NCI-H82 (cell line): ENCODE data around the gene SETX.
A peak's percentile ranks its signal among the peaks of the same experiment; 100 is the strongest.
"Not testable (repeated sequence)": the region's sequence is repeated elsewhere in the genome, so short reads cannot be mapped to it uniquely, and the experiment has no call there.

Experiments used
- DNase-seq: peaks from one replicate; lab custom pipeline; 2025; lab: John Stamatoyannopoulos, UW

Gene SETX

GRCh38 chr9:132354637-132355355, at the start of gene SETX:
SETX (minus strand) TSS chr9:132354986; CDS start chr9:132349428, 5,558 bp downstream.
- DNase-seq = peak; percentile 98

GRCh38 chr9:132404228-132404881, 49.6 kb upstream of the SETX start:
- DNase-seq = no peak

- no peak for DNase-seq
Observed at GRCh38 chr9:132401824-132402223, 47.0 kb upstream of the SETX start.

- DNase-seq = no peak
Observed at GRCh38 chr9:132395560-132395959, 40.8 kb upstream of the SETX start.

GRCh38 chr9:132391449-132391848, 36.7 kb upstream of the SETX start:
- no peak for DNase-seq

- DNase-seq = no peak
Observed at GRCh38 chr9:132390966-132391365, 36.2 kb upstream of the SETX start.

- DNase-seq = no peak
Observed at GRCh38 chr9:132387133-132387532, 32.3 kb upstream of the SETX start.

- no peak for DNase-seq
Observed at GRCh38 chr9:132384376-132384775, 29.6 kb upstream of the SETX start.

- DNase-seq = no peak
Observed at GRCh38 chr9:132383462-132383883, 28.7 kb upstream of the SETX start.

GRCh38 chr9:132381966-132382541, 27.3 kb upstream of the SETX start:
- DNase-seq = no peak

GRCh38 chr9:132378416-132378815, 23.6 kb upstream of the SETX start:
- not testable (repeated sequence) for DNase-seq

- DNase-seq = not testable (repeated sequence)
Observed at GRCh38 chr9:132377769-132378168, 23.0 kb upstream of the SETX start.

- DNase-seq = peak; percentile 96
Observed at GRCh38 chr9:132372177-132373095, 17.6 kb upstream of the SETX start.

- no peak for DNase-seq
Observed at GRCh38 chr9:132370592-132370991, 15.8 kb upstream of the SETX start.

- no peak for DNase-seq
Observed at GRCh38 chr9:132369421-132369820, 14.6 kb upstream of the SETX start.

GRCh38 chr9:132367613-132368313, 13.0 kb upstream of the SETX start:
- no peak for DNase-seq

GRCh38 chr9:132366481-132366880, 11.7 kb upstream of the SETX start:
- DNase-seq = no peak

- DNase-seq = no peak
Observed at GRCh38 chr9:132365986-132366385, 11.2 kb upstream of the SETX start.

GRCh38 chr9:132364068-132364467, 9.3 kb upstream of the SETX start:
- DNase-seq = no peak

- DNase-seq = no peak
Observed at GRCh38 chr9:132357764-132358163, 3.0 kb upstream of the SETX start.

GRCh38 chr9:132356324-132356924, 1.6 kb upstream of the SETX start:
- DNase-seq = no peak
